GM19035 (cell line): ENCODE results near the gene SHLD2.
A peak's percentile ranks its signal among the peaks of the same experiment; 100 is the strongest.
"Not testable (repeated sequence)": the region's sequence is repeated elsewhere in the genome, so short reads cannot be mapped to it uniquely, and the experiment has no call there.

Experiments
- ATAC-seq: cut with Tn5 transposase; IDR thresholded peaks from one replicate; pipeline ENCODE4 v1.9.1; 2021; ENCODE audit not compliant: unreplicated experiment

Gene SHLD2, protein sequence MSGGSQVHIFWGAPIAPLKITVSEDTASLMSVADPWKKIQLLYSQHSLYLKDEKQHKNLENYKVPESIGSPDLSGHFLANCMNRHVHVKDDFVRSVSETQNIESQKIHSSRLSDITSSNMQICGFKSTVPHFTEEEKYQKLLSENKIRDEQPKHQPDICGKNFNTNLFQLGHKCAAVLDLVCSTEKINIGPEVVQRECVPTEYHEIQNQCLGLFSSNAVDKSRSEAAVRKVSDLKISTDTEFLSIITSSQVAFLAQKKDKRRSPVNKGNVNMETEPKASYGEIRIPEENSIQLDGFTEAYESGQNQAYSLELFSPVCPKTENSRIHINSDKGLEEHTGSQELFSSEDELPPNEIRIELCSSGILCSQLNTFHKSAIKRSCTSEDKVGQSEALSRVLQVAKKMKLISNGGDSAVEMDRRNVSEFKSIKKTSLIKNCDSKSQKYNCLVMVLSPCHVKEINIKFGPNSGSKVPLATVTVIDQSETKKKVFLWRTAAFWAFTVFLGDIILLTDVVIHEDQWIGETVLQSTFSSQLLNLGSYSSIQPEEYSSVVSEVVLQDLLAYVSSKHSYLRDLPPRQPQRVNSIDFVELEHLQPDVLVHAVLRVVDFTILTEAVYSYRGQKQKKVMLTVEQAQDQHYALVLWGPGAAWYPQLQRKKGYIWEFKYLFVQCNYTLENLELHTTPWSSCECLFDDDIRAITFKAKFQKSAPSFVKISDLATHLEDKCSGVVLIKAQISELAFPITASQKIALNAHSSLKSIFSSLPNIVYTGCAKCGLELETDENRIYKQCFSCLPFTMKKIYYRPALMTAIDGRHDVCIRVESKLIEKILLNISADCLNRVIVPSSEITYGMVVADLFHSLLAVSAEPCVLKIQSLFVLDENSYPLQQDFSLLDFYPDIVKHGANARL

DNA sequence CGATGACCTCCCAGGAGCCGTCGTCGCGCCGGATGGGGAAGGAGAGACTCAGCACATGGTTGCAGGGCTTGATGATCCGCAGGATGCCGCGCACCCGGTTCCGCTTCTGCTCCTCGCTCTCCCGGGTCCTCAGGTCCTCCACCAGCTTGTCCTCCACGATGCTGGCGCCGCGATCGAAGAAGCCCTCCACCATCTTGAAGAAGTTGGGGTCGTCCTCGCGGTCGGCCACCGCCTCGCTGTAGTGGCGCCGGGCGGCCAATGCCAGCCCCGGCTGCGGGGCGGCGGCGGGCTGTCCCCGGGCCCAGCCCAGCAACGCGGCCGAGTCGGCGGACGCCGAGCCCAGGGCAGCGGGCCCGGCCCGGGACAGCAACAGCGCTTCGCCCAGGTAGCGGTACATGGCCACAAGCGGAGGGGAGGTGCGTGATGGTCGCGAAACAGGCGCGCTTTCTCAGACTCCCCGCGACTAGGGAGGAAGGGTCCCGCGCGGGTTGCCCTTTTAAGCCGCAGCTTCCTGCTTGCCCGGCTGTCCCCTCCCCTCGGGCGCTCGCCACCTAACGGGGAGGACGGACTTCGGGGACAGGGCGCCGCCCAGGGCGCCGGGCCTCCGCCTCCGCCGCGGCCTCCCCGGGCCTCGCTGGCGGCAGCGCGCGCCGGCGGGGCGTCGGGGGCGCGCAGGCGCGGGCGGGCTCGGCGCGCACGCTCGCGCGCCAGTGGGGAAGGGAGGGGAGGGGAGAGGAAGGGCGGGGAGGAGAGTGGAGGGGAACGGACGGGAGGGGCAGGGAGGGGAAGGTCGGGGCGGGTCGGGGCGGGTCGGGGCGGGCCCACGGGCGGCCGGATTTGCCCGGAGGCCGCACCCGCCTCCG lies at the start of gene SHLD2, which contains the start of gene GLUD1:
Gene SHLD2 (plus strand): TSS at position 834 of the 863 bp plus-strand sequence. CDS start 56,149 bp downstream, outside the sequence.
Gene GLUD1 (minus strand): TSS at position 471 of the 863 bp plus-strand sequence. CDS start 74 bp downstream, at position 397.
- peak; percentile 71 for ATAC-seq

DNA sequence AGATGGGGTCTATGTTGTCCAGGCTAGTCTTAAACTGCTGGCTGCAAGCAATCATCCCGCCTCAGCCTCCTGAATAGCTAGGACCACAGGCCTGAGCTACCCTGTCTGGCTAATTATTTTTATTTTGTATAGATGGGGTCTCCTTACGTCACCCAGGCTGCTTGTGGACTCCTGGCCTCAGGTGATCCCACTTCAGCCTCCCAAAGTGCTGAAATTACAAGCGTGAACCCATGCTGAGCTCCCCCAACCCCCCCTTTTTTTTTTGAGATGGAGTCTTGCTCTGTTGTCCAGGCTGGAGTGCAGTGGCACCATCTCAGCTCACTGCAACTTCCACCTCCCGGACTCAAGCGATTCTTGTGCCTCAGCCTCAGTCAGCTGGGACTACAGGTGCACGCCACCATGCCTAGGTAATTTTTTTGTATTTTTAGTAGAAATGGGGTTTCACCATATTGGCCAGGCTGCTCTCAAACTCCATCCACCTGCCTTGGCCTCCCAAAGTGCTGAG lies 49.5 kb upstream of the SHLD2 start:
- ATAC-seq, result no peak

DNA sequence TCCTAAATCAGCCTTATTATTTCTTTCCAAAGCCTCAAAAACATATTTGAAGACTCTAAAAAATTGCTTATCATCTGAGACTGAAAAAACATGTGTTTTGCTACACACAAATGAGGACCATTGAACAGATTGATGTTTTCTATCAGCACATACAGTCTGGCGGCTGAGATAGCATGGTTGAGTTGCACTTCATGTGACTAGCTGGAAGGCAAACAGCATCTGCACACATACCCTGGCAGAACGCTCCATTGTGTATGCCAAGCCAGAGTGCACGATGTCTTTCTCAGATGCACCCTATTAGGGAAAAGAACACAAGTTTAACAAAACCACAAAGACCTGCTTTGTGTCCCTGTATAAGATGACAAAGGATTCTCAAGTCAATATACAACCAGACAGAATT lies 41.9 kb upstream of the SHLD2 start:
- ATAC-seq, result no peak

DNA sequence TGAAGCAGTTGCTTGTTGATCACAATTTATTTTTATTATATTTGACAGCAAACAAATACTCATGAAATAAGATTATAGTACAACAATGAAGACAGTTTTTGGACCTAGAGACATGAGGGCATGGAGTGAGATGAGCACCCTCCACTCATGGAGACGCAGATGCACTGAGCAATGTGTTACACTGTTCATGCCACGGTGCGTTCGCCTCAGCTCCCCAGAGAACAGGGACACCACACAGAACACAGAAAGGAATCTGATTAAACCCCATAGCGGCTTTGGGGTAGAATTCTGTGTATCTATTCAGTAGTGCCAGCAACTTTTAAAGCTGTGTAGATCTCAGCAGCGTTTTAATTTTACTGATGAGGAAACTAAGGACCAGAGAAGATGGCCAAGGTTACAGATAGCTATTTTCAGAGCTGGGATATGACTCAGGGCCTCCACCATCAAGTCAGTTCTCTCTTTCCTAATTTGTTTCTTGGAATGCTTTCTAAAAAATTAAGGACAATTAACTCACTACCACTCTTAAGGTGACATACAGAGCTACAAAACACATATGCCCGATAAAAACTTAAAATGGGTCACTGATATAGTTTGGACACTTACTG lies 41.3 kb upstream of the SHLD2 start:
- no peak for ATAC-seq

DNA sequence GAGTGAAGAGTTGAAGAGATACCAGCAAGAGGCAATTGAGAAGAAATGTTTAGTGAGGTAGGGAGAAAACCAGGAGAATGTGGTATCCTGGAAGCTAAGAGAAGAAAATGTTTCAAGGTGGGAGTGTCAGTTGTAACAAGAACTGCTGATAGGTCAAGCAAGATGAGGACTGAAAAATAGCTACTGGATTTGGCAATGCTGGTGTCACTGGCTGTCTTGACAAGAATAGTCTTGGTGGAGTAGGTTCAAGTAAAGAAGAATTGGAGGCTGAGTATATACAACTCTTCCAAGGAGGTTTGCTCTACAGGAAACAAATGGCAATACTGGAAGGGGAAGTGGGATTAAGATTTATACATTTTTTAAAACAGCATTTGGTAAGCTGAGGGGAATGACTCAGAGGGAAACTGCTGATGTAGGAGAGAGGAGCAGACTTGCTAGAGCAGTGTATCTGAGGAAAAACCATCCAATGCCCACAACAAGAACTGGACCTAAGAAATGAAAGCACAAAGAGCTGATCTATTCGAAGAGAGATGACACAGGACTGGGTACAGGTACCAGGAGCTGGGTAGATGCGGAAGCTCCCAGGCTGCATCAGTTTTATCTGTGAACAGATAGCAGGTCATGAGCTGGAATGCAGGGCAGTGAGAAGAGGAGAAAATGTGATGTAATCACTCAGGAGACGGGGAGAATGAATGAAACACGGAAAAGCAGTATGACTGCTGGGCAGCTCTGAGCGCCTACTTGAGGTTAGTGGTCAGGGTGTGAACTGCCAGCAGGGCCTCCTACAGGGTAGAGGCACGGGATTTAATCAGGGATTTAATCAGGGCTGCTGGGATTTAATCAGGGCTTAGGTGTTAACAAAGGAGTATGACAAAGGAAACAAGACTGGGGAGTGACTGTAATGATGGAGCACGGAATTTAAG lies 40.4 kb upstream of the SHLD2 start:
- ATAC-seq, result no peak

DNA sequence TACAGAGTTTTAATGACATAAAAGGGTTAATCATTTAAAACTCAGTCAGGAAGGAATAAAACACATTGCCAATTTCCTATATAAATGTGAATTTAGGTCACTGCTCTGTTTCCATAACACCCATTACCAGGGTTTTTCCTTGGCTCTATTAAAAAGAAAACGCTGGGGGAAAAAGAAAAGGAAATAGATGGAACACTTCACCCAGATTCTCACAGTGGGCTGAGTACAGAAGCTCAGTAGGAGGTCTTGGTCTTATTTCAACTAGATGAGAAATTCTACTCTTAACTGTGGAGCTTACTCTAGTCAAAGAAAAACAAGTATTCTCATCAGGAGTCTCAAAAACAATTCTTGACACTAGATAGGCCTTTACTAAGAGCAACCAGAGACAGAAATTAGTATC lies 36.8 kb upstream of the SHLD2 start:
- ATAC-seq, result no peak

DNA sequence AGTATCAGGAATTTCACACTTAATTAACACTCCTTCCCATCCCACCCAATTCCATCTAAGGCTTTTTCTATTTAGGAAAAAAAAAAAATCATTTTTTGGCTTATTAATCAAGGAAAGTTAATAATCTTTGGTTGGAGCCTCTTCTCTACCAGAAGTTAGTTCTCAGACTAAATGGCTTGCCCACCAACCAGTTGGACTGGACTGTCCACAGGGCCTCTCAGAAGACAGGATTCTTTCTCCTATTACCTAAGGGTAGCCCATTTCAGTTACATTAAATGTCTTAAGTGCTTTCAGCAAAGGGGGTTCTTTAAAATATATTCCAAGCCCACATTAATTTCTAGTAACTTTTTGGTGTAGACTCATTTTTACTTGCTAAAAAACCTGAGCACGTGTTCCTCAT lies 35.6 kb upstream of the SHLD2 start:
- ATAC-seq, result no peak

DNA sequence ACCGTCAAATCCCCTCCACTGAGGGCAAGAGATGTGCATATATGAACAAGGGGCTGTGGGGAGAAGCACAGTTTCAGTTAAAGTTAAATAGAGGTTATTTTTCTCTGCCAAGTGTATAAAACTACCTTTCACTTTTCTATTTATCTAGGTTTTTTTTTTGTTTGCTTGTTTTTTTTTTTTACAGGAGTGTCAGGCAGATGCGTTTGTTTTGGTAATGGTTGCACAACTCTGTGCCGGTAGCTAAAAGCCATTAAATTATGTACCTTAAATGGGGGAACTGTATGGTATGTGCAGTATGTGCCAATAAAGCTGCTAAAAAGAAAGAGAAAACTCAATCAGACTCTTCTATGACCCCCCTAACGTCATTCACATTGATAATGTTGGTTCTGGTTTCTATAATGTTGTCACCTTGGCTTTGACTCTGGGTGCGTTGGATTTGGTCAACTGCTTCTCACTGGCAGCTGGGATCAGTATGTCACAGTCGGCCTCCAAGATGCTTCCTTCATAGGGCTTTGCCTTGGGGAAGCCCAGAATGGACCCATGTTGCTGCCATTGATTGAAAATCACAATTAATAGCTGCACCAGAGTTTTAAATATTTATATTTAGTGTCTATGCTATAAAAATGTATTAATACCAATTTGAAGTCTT lies 34.6 kb upstream of the SHLD2 start:
- ATAC-seq, result no peak

DNA sequence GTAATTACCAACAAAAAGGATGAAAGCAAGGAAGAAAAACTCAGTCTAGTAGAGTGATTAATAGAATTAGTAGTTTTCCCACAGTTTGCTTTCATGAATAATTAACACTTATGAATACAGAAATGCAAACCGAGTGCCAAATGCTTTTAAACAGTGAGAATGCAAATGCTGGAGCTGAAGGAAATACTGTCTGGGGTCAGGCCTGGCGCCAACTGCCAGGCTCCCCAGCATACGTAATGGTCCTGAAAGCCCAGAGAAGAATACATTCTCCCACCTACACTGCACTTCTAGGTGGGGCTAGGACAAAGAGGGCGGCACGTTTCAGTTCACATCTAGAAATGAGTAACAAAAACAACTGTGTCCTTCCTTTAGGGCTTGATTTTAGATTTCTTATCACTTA lies 30.4 kb upstream of the SHLD2 start:
- no peak for ATAC-seq

DNA sequence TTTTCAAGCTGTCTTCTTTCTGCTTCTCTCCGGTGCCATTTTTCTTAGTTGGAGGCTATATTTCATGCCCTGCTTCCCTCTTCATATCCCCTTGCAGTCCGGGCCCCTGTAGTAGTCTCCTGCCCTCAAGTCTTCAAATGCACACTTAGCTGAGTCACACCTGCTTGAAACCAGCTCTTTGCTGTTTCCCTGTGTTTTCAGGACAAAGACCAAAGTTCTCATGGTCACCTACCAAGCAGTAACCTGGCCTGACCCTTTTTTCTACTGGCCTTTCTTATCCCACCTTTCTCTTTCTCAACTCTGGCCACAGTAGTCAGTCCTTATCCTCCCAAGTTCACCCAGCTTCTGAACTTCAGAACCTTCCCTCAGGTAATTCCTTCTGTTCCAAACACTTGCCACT lies 28.8 kb upstream of the SHLD2 start:
- no peak for ATAC-seq

DNA sequence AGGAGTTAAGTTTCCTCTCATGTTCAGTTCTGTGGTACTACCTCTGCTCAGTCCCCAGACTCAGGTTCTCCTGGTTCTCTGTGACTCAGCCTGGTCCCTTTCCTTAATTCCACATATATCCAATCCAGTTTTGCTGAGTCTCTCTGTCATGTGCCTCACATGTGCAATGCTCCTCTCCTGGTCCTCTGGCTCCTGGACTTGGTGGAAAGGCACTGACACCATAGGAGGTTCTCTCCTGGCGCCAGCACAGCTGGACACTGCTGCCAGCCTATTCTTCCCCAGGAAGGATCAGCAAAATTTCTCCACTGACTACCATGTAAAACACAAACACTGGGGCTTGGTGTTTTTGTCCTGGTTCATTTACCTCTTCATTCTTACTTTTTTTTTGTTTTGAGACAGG lies 28.1 kb upstream of the SHLD2 start:
- no peak for ATAC-seq

DNA sequence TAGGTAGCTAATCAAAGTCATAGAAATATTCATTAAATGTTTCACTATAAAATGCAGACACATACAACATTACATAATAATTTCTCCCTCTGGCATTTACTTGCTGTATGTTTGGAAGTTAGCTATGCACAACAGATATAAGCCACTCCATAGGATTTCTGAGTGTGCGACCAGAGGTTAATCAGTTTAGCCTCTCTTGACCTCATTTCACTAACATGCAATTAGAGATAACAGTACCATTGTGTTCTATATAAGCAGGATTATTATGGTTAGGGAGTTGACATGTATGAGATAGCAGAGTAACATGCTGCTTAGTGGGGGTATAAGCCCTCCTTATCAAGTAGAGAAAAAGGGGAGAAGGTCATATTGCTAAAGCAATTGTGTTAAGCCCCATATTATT lies 26.7 kb upstream of the SHLD2 start:
- ATAC-seq, result no peak

DNA sequence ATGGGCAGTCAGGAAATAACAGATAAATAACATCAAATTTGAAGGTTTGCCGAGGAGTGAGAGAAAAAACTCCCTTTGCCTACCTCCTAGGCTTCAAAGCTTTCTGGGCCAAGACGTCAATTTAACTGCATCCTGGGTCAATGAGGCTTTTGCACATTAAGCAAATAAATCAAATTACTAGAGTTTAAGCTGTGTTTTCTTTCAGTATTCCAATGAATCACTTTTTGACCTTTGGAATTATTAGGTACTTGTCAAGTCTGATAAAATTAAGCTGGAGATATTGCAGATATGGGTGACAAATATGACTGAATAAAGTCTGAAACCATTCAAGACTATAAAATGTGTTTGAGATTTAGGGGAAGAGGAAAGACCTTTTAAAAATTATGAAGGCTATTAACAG lies 22.6 kb upstream of the SHLD2 start:
- no peak for ATAC-seq

DNA sequence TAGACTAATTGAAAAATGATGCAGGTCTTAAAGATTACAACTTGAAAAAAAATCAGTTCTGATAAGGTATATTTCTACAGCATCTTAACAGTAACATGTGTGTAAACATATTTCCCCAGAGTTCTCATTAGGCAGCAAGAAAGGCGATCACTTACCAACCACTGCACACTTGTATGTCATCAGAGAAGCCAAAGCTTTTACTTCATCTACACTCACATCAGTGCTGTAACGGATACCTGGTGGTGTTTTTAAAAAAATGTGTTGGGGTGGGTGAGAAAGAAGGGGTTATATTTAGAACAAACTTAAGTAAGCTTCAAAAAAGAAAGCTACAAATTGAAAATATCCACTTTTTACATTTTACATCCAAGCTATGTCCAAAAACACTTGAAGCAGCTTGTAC lies 18.6 kb upstream of the SHLD2 start:
- ATAC-seq, result not testable (repeated sequence)

DNA sequence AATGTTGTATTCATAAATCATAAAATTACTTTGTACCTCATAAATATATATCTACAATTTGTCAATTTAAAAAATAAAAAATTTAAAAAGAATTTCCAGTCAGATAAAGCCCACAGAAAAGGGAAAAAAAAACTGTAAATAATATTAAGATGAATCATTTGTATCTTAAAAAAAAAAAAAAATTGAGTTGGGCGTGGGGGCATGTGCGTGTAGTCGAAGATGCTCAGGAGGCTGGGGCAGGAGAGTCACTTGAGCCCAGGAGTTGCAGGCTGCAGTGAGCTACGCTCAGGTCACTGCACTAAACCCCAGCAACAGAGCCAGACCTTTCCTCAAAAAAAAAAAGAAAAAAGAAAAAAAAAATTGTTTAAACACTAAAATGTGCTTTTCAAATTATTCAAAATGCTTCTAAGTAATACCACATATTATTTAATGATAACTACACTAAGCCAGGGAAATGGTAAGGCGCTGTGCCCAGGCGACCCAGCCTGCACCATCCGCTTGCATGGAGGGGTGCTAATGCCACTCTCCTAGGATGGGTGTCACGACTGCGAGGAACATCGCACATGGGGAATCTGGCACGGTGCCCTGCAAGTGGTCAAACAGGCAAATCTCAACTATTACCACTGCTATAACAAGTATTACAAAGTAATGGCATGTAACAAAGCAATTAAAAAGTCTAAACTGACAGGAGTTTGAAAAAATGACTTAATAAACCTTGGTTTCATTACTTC lies 15.7 kb upstream of the SHLD2 start:
- ATAC-seq, result no peak

DNA sequence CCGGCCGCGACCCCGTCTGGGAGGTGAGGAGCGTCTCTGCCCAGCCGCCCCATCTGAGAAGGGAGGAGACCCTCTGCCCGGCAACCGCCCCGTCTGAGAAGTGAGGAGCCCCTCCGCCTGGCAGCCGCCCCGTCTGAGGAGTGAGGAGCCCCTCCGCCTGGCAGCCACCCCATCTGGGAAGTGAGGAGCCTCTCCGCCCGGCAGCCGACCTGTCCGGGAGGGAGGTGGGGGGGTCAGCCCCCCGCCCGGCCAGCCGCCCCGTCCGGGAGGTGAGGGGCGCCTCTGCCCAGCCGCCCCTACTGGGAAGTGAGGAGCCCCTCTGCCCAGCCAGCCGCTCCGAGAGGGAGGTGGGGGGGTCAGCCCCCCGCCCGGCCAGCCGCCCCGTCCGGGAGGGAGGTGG lies 14.4 kb upstream of the SHLD2 start:
- not testable (repeated sequence) for ATAC-seq

DNA sequence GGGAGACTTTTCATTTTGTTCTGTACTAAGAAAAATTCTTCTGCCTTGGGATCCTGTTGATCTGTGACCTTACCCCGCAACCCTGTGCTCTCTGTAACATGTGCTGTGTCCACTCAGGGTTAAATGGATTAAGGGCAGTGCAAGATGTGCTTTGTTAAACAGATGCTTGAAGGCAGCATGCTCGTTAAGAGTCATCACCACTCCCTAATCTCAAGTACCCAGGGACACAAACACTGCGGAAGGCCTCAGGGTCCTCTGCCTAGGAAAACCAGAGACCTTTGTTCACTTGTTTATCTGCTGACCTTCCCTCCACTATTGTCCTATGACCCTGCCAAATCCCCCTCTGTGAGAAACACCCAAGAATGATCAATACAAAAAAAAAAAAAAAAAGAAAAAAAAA lies 13.4 kb upstream of the SHLD2 start:
- ATAC-seq, result not testable (repeated sequence)

DNA sequence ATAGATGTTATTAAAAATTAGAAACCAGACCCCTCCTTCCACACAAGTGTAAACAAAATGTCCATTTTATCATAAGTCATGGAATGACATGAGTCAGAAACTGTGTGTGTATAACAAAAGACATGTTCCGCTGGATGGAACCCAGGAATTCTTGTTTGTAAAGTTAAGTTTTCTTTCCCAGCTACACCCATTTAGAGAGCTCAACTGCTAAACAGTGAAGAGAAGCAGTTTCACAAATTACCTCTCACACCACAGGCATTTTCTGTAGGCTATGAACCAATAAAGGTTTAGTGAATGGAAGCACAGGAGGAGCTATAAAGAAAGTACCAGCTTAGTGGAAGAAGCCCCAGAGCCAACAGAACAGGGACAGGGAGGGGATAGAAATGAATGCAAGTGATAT lies 12.8 kb upstream of the SHLD2 start:
- ATAC-seq, result not testable (repeated sequence)
